Measurements from ENCODE around the gene GABRR3.

The GABRR3 gene

GRCh38 chr3:98027085-98027446 lies 8.0 kb downstream of the GABRR3 start:
- Histone ChIP-seq H3K36me3 (ENCODE audit: insufficient read depth, low read length) (no peaks in the 10 kb centered on the region), H3K9ac (ENCODE audit: insufficient read length) (no peak overlapping the region), H3K27ac (no peak overlapping the region), H3K4me3 (no peak overlapping the region), H3K9me3 (ENCODE audit: low read depth, low read length) (no peaks in the 10 kb centered on the region)
- no peak for TF ChIP-seq POLR2AphosphoS5 (IDR thresholded peaks at IDR 0.05; ENCODE audit: borderline replicate concordance, low read depth, low read length)
- no peak for TF ChIP-seq EZH2 (IDR thresholded peaks at IDR 0.05)
- no peak for TF ChIP-seq FOXP2 (optimal IDR thresholded peaks at IDR 0.05; ENCODE audit: control extremely low read depth, extremely low read length, insufficient read depth)
- no peak for DNase-seq (ENCODE audit: low read depth, low spot score)

GRCh38 chr3:98026425-98027084 lies 8.6 kb downstream of the GABRR3 start:
- Histone ChIP-seq H3K27ac (no peak overlapping the region), H3K4me3 (no peak overlapping the region), H3K9me3 (ENCODE audit: low read depth, low read length) (no peaks in the 10 kb centered on the region), H3K9ac (ENCODE audit: insufficient read length) (no peak overlapping the region), H3K36me3 (ENCODE audit: insufficient read depth, low read length) (no peaks in the 10 kb centered on the region)
- DNase-seq (ENCODE audit: low read depth, low spot score), result no peak
- TF ChIP-seq POLR2AphosphoS5 (IDR thresholded peaks at IDR 0.05; ENCODE audit: borderline replicate concordance, low read depth, low read length), result no peak
- no peak for TF ChIP-seq EZH2 (IDR thresholded peaks at IDR 0.05)
- TF ChIP-seq FOXP2 (optimal IDR thresholded peaks at IDR 0.05; ENCODE audit: control extremely low read depth, extremely low read length, insufficient read depth), result no peak

DNA sequence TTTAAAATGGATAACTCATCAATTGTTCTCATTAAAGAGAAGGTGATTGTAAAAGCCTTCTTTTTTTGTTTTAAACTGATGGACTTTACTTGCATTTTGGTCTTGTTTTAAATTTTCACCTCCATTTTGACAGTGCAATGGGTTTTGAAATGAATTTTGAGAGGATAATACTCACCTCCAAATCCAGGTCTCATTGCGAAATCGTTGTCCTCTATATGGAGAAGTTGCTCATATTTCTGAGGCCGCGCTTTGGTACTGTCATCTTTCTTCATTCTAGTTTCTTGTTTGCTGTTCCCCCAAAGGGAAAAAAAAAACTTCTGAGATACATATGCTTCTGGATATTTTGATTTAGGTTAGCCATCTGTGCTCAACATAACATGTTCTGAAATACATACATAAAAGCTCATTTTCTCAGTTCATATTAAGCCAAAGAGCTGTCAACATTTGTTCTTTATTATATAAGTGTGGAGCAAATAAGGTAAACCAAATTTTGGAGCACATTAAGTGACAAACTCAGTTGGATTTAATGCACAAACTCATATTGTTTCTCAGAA lies 9.6 kb downstream of the GABRR3 start:
- Histone ChIP-seq H3K36me3 (ENCODE audit: insufficient read depth, low read length) (no peaks in the 10 kb centered on the region), H3K9me3 (ENCODE audit: low read depth, low read length) (no peaks in the 10 kb centered on the region), H3K4me3 (no peak overlapping the region), H3K27ac (no peak overlapping the region), H3K9ac (ENCODE audit: insufficient read length) (no peak overlapping the region)
- no peak for TF ChIP-seq FOXP2 (optimal IDR thresholded peaks at IDR 0.05; ENCODE audit: control extremely low read depth, extremely low read length, insufficient read depth)
- no peak for TF ChIP-seq POLR2AphosphoS5 (IDR thresholded peaks at IDR 0.05; ENCODE audit: borderline replicate concordance, low read depth, low read length)
- TF ChIP-seq EZH2 (IDR thresholded peaks at IDR 0.05), result no peak
- no peak for DNase-seq (ENCODE audit: low read depth, low spot score)

- peak; percentile 28 for DNase-seq (ENCODE audit: low read depth, low spot score)
- no peak overlapping the region for H3K27ac ChIP-seq
- no peak overlapping the region for H3K4me3 ChIP-seq
- H3K36me3 ChIP-seq (ENCODE audit: insufficient read depth, low read length), result no peaks in the 10 kb centered on the region
- TF ChIP-seq FOXP2 (optimal IDR thresholded peaks at IDR 0.05; ENCODE audit: control extremely low read depth, extremely low read length, insufficient read depth), result no peak
- no peak for TF ChIP-seq POLR2AphosphoS5 (IDR thresholded peaks at IDR 0.05; ENCODE audit: borderline replicate concordance, low read depth, low read length)
- TF ChIP-seq EZH2 (IDR thresholded peaks at IDR 0.05), result no peak
- no peak overlapping the region for H3K9ac ChIP-seq (ENCODE audit: insufficient read length)
- no peaks in the 10 kb centered on the region for H3K9me3 ChIP-seq (ENCODE audit: low read depth, low read length)
These were observed 11.9 kb downstream of the GABRR3 start for GRCh38 chr3:98022978-98023820.

DNA sequence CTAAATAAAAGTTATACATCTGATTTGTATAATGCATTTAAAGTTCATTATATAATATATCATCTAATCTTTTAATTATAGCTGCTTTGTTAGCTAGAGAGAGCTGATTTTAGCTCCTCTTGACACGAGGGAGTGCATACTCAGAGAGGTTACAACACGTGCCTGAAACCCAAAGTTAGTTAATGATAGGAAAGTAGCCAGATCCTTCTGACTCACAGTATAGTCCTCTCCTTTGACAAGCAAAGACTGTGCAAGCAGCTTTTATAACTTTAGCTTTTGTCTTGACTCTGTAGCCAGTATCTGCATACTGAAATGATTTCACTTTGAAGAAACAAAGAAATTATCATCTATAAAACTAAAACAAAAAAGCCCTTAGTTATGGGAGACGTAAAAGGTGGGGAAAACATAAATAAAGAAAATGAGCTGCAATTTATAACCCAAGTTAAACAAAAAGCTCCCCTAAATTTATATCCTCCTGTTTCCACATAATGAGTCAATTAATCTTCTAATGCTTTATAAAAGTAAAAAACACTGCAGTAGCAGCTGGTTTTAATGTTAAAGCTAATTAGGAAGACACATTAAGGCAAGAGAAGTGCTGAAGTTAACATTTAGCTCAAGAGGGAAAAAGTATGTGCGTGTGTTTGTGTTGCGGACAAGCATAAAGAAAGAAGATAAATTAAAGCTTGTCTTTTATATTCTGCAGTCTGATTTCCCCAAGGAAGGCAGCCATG lies 13.1 kb downstream of the GABRR3 start:
- Histone ChIP-seq H3K36me3 (ENCODE audit: insufficient read depth, low read length) (no peaks in the 10 kb centered on the region), H3K4me3 (no peak overlapping the region), H3K27ac (no peak overlapping the region), H3K9ac (ENCODE audit: insufficient read length) (no peak overlapping the region), H3K9me3 (ENCODE audit: low read depth, low read length) (no peaks in the 10 kb centered on the region)
- TF ChIP-seq POLR2AphosphoS5 (IDR thresholded peaks at IDR 0.05; ENCODE audit: borderline replicate concordance, low read depth, low read length) (no peak), FOXP2 (optimal IDR thresholded peaks at IDR 0.05; ENCODE audit: control extremely low read depth, extremely low read length, insufficient read depth) (no peak), EZH2 (IDR thresholded peaks at IDR 0.05) (no peak)
- DNase-seq (ENCODE audit: low read depth, low spot score), result no peak

DNA sequence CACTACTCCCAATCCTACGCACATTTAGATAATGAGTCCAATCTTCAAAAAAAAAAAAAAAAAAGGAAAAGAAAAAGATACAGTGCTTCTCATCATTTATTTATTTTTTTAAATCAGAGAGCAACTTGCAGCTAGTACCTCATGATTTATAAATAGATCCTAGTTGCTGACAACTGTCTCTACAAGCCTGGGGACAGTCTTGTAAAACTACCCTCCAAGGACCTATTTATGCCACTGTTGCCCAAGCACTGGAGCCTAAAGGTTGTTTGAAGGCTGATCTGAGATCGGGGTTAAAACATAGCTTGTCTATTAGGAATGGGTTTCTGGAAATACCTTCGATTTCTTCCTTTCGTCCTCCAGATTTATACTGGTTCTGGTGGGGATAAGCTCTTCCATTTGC lies 14.7 kb downstream of the GABRR3 start:
- DNase-seq (ENCODE audit: low read depth, low spot score), result no peak
- Histone ChIP-seq H3K27ac (no peak overlapping the region), H3K9me3 (ENCODE audit: low read depth, low read length) (no peaks in the 10 kb centered on the region), H3K4me3 (no peak overlapping the region), H3K9ac (ENCODE audit: insufficient read length) (no peak overlapping the region), H3K36me3 (ENCODE audit: insufficient read depth, low read length) (no peaks in the 10 kb centered on the region)
- TF ChIP-seq FOXP2 (optimal IDR thresholded peaks at IDR 0.05; ENCODE audit: control extremely low read depth, extremely low read length, insufficient read depth), result no peak
- TF ChIP-seq POLR2AphosphoS5 (IDR thresholded peaks at IDR 0.05; ENCODE audit: borderline replicate concordance, low read depth, low read length), result no peak
- no peak for TF ChIP-seq EZH2 (IDR thresholded peaks at IDR 0.05)

DNA sequence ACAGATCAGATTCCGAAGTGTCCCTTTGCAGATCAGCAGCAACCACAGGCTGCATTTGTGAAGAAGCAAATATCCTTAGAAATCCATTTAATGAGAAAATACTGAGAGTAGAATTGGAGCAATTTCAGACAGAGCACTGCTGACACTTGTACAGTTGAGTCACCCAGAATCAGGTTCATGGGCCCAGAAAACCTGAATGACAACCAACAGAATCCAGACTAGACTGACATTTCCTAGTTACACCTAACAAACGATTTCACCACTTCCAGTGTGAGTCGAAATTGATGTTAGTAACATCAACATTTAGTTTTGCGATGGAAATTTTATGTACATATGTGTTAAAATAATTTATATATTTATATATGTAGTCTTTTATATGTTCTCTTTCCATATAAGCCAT lies 16.8 kb downstream of the GABRR3 start:
- TF ChIP-seq EZH2 (IDR thresholded peaks at IDR 0.05) (no peak), POLR2AphosphoS5 (IDR thresholded peaks at IDR 0.05; ENCODE audit: borderline replicate concordance, low read depth, low read length) (no peak), FOXP2 (optimal IDR thresholded peaks at IDR 0.05; ENCODE audit: control extremely low read depth, extremely low read length, insufficient read depth) (no peak)
- no peak for DNase-seq (ENCODE audit: low read depth, low spot score)
- Histone ChIP-seq H3K36me3 (ENCODE audit: insufficient read depth, low read length) (no peaks in the 10 kb centered on the region), H3K4me3 (no peak overlapping the region), H3K9ac (ENCODE audit: insufficient read length) (no peak overlapping the region), H3K9me3 (ENCODE audit: low read depth, low read length) (no peaks in the 10 kb centered on the region), H3K27ac (no peak overlapping the region)

GRCh38 chr3:98014268-98014585 lies 20.9 kb downstream of the GABRR3 start:
- TF ChIP-seq POLR2AphosphoS5 (IDR thresholded peaks at IDR 0.05; ENCODE audit: borderline replicate concordance, low read depth, low read length) (no peak), EZH2 (IDR thresholded peaks at IDR 0.05) (no peak), FOXP2 (optimal IDR thresholded peaks at IDR 0.05; ENCODE audit: control extremely low read depth, extremely low read length, insufficient read depth) (no peak)
- Histone ChIP-seq H3K36me3 (ENCODE audit: insufficient read depth, low read length) (no peaks in the 10 kb centered on the region), H3K9ac (ENCODE audit: insufficient read length) (no peak overlapping the region), H3K27ac (no peak overlapping the region), H3K4me3 (no peak overlapping the region), H3K9me3 (ENCODE audit: low read depth, low read length) (no peaks in the 10 kb centered on the region)
- DNase-seq (ENCODE audit: low read depth, low spot score), result no peak

Data from SK-N-MC (cell line).